GM21723 (cell line): ENCODE data around the gene UBASH3A.

ENCODE experiments used
- ATAC-seq: cut with Tn5 transposase; IDR thresholded peaks from one replicate; pipeline ENCODE4 v1.9.1; 2021; ENCODE audit warnings: mild to moderate bottlenecking, moderate library complexity; ENCODE audit not compliant: unreplicated experiment

UBASH3A gene

GRCh38 chr21:42403611-42404231 lies at the start of gene UBASH3A:
TSS of gene UBASH3A (plus strand) at chr21:42403902. CDS start at chr21:42403946, 44 bp downstream.
- ATAC-seq, result no peak

DNA sequence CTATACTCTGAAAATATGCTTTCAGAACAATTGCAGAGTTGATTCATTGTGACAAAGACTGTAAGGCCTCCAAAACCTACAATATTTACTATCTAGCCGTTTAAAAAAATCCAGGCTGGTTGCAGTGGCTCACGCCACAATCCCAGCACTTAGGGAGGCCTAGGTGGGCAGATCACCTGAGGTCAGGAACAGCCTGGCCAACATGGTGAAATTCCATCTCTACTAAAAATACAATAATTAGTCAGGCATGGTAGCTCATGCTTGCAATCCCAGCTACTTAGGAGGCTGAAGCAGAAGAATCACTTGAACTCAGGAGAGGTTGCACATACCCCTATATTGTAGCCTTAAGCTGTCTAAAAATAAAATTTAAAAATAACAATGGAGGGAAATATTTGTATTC lies 47.7 kb upstream of the UBASH3A start:
- no peak for ATAC-seq

DNA sequence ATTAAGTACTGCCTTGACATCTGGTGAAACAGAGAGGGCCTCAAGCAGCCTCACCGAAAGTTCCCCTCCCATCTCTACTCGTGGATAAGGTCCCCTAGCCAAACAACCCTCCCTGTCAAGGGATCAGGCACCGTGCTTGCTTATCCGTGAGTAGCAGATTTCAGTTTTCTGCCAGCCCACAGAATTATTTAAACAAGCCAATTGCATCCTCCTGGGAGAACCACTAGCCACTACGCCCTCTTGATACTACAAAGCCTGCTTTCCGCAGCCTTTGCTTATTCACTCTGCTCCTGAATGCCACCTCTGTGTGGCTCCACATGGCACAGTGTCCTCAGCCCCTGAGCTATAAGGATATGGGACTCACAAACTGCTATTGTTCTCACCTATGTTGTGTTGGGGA lies 47.1 kb upstream of the UBASH3A start:
- ATAC-seq, result no peak

DNA sequence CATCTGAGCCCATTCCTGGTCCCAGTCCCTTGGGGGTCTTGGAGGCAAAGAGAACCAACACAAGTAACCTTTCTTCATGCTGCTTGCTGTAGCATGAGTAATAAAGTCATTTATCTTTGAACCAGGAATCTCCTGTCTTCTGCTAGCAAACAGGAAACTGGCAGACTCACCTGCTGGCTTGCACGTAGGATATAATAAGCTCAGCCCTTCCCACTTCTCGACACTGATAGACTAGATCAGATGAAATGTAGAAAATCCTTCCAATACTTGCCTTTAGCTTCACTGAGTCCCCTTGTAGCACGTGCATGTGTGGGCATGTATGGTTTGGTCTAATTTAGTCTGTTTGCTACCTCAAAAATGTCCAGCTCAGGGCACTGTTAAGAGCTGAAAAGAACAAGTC lies 46.4 kb upstream of the UBASH3A start:
- ATAC-seq, result no peak

- ATAC-seq, result no peak
Observed at GRCh38 chr21:42358261-42358660, 45.4 kb upstream of the UBASH3A start.

GRCh38 chr21:42358937-42359336 lies 44.8 kb upstream of the UBASH3A start:
- no peak for ATAC-seq

DNA sequence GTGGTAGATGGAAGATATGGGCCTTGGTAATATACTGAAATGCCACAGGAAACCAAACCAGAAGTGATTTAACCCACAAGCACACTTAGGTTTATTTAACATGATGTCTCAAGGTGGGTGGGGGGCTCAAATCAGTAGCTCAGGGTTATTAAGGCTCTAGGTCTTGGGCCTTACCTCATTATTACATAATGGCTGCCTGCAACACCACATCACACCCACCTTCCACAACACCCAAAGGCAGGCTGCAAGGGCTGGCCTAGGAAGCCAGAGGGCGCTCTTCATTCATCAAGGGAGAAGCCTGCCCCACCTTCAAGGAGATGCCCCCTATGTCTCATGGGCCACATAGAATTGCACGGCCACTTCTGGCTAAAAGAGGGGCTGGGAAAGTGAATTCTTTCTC lies 43.4 kb upstream of the UBASH3A start:
- no peak for ATAC-seq

DNA sequence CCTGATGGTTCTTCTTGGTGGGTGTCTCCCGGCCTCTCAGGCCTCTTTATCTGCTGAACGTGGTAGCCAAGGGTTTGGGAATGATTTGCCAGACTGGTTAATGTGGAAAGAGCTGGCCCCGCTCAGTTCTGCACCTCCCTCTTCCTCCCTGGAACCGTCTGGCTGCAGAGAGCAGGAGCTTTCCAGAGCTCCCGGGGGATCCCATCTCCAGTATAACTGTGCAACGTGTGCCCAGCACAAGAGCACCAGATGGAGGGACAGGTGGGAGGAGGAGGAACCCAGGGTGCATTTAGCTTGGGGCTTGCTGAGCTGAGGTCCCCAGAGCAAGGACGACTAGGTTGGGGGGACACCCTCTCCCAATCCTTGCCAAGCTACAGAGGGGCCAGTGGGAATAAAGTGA lies 42.4 kb upstream of the UBASH3A start:
- no peak for ATAC-seq

DNA sequence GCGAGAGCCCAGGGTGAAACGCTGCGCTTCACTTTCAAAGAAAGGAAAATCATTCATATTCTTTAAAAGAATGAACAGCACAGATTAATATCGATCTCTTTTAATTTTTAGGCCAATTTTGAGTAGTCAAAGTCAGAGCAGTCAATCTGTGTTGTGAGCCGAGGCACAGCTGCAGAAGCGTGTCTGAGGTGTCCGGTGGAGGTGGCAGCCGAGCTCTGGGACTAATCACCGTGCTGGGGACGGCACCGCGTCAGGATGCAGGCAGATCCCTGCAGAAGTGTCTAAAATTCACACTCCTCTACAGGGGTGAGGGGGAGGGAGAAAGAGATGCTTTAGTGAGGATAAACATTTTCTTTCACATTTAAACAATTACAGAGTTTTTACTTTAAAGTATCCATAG lies 41.5 kb upstream of the UBASH3A start:
- ATAC-seq, result no peak

DNA sequence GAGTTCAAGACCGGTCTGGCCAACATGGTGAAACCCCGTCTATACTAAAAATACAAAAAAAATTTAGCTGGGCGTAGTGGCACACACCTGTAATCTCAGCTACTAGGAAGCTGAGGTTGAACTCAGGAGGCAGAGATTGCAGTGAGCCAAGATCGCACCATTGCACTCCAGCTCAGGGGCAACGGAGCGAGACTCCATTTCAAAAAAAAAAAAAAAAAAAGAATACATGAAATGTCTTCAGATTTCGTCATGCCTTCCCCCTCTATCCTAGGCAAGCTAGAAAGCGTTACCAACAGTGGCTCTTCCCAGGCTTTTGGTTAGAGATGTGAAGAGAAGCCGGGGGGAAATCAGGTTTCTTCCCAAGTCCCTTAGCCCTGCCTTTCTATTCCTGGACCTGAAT lies 41.0 kb upstream of the UBASH3A start:
- no peak for ATAC-seq

GRCh38 chr21:42363312-42363711 lies 40.4 kb upstream of the UBASH3A start:
- ATAC-seq, result no peak

- no peak for ATAC-seq
Observed at GRCh38 chr21:42364304-42364865, 39.3 kb upstream of the UBASH3A start.

DNA sequence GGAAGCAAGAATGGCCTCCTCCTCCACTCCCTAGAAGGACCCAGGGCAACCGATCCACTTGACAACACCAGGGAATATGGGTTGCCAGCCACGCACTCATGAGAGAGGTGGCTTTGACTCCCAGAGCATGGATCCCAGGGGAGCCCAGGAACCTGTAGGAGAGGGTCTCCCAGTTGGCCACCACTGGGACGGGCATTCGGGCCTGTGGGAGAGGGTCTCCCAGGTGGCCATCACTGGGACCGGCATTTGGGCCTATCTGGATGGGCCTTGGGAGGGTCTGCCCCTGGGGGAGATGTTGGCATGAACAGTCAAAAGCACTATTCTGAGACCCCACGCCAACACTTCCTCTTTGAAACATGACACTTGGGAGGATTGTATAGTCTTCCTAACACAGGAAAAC lies 37.9 kb upstream of the UBASH3A start:
- no peak for ATAC-seq

GRCh38 chr21:42366292-42367010 lies 37.3 kb upstream of the UBASH3A start, which contains the start of gene TFF1:
TSS of gene TFF1 (minus strand) at chr21:42366535. CDS start at chr21:42366495, 40 bp downstream.
- no peak for ATAC-seq

GRCh38 chr21:42367367-42368165 lies 36.1 kb upstream of the UBASH3A start:
- no peak for ATAC-seq

DNA sequence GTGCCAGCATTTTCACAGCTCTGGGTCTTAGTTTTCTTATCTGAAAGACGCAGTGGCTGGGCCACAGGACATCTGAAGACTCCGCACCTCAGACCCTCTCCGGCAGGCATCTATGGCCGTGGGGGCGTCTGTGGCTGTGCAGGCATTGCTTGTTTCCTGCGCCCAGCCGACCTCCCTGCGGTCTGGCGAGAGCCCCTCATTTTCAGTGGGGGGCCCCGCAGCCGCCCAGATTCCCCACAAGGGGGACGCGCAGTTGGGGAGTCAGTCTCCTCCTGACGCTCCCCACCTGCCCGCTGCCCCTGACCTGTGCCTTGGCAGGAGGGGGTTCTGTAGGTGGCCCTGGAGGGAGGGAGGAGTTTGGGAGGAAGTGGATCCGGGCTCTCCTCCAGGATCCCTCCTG lies 33.9 kb upstream of the UBASH3A start:
- ATAC-seq, result no peak

- ATAC-seq, result no peak
Observed at GRCh38 chr21:42370894-42371654, 32.6 kb upstream of the UBASH3A start.

GRCh38 chr21:42373196-42373907 lies 30.4 kb upstream of the UBASH3A start:
- no peak for ATAC-seq

DNA sequence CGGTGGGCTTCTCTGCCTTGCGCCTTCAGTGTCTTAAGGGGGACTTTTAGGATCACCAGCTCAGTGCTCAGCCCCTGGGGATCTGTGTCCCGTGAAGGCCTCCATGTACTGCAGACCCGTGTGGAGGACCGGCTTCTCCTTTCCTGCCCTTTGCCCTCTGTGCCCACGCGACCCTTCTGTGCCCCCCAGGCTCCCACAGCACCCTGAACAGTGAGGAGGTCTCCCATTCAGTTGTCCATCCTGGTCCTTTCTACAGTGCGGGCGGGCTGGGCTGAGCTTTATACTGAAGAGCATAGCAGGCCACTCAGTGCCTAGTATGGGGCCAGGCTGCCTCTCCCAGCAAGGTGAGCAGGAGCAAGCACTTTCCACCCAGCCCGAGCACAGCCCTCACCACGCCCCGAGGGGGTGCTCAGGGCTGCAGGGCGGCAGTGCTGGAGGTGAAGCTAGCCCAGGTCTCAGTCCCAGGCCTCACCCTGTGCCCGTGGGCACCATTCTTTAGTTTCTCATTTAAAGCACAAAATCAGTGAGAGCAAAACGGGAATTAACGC lies 29.7 kb upstream of the UBASH3A start:
- no peak for ATAC-seq

- no peak for ATAC-seq
Observed at GRCh38 chr21:42374457-42374856, 29.2 kb upstream of the UBASH3A start.
